Stimulated activated naive CD8-positive, alpha-beta T cell treated with anti-CD3 and anti-CD28 coated beads, Interleukin-15, Interleukin-2, amounts not matched to agents 100 U/mL and 50 U/mL, for 24 hours (primary cell): ENCODE measurements around the gene ANKRD2.

Experiments used
- ATAC-seq: fragments of 150-1000 bp; cut with Tn5 transposase; one replicate; pipeline ENCODE4 v1.10.0; 2021
- DNase-seq: peaks from one replicate; pipeline ENCODE4 v3.0.0; 2021

Gene ANKRD2

GRCh38 chr10:97596101-97597082 is 23.8 kb downstream of the ANKRD2 start:
- no peak for DNase-seq
- no peak for ATAC-seq

GRCh38 chr10:97597778-97598177 is 25.2 kb downstream of the ANKRD2 start:
- ATAC-seq (no peak), DNase-seq (no peak)

DNA sequence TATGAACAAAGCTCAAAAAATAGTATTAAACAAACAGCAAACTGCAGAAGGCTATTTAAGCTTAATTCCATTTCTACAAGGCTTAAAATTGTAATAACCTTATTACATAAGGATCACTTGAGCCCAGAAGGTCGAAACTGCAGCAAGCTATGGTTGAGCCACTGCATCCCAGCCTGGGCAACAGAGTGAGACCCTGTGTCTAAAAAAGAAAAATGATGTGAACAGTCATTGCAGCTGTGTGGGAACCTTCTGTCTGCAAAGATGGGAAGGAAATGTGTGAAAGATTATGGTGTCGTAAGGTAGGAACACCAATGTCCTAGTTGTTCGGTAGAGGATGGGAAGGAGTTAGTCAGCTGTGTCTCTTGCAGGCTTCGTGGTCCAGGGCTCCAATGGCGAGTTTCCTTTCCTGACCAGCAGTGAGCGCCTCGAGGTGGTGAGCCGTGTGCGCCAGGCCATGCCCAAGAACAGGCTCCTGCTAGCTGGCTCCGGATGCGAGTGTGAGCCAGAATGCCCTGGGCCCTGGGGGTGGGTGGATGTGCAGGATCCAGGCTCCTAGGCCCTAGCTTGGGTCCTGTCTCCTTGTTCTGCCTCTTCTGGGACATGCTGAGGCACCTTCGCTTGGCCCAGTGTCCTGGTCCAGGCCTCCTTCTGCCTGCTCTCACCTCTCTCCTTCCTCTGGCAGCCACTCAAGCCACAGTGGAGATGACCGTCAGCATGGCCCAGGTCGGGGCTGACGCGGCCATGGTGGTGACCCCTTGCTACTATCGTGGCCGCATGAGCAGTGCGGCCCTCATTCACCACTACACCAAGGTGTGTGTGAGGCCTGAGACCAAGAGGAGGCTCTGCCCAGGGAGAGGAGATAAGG is 26.1 kb downstream of the ANKRD2 start:
- ATAC-seq (no peak), DNase-seq (no peak)

GRCh38 chr10:97599272-97599619 is 26.7 kb downstream of the ANKRD2 start:
- ATAC-seq = no peak
- DNase-seq = no peak

DNA sequence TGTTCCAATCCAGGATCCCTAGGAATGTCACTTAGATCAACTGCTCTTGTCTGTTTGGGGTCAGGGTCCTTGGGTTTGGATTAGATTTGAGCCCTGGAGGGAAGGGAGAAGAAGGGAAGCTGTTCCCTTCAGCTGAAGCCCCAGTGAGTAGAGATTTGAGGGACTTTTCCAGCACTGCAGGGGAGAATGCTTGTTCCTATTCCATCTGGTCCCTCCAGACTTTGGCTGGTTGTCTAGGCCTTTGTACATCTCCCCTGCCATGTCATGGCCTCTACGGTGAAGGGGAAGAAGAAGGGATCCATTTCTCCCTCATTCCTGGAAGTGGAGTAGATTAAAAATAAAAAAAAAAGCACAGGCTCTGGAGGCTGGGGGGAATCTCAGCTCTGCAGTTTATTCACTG is 28.0 kb downstream of the ANKRD2 start:
- ATAC-seq (no peak), DNase-seq (no peak)

- no peak for ATAC-seq
These were observed 29.0 kb downstream of the ANKRD2 start for GRCh38 chr10:97601268-97602215.

GRCh38 chr10:97607095-97607636 is 34.6 kb downstream of the ANKRD2 start:
- ATAC-seq (no peak), DNase-seq (no peak)

More at GRCh38 chr10:97601268-97602215, 29.0 kb downstream of the ANKRD2 start:
- no peak for DNase-seq

DNA sequence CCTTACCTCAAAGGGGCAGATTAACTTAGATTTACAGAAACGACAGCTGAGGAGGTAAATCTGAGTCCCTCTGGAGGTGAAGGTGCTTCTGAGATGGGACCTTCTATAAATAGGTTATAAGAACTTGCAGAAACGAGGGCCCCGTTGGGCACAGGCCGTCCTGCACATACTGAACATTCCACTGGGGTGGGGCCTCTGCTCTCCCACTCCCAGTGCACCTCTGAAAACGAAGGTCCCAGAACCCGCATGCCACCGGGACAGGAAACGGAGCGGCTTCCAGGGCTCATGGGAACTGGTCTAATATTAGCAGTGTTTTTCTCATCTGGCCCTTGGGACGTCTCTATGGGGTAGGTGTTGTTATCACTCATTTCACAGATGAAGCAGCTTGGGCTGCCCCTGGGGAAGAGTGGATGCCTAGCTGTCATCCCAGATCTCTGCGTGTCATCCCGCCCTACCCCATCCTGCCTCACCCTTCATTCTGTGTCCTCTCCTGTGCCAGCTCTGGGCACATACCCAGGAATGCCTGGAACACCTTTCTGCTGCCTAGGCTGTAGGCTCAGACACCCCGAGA is 36.5 kb downstream of the ANKRD2 start:
- no peak for DNase-seq
- ATAC-seq = no peak

GRCh38 chr10:97611473-97611872 is 38.9 kb downstream of the ANKRD2 start:
- DNase-seq = no peak
- no peak for ATAC-seq

- ATAC-seq (no peak), DNase-seq (no peak)
These were observed 39.8 kb downstream of the ANKRD2 start for GRCh38 chr10:97612386-97612785.

DNA sequence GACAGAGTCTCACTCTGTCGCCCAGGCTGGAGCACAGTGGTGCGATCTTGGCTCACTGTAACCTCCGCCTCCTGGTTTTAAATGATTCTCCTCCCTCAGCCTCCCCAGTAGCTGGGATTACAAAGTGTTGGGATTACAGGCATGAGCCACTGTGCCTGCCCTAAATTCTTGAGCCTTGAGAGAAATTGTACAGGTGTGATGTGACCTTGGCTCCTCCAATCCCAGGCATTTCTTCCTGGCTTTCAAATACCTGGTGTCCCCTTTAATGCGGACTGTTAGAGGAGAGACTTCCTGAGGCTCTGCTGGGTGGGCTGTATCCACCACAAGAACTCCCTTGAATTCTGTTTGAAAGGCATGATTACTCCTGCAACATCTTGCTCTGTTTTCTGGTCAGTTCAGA is 45.7 kb downstream of the ANKRD2 start:
- DNase-seq (no peak), ATAC-seq (no peak)

- DNase-seq (no peak), ATAC-seq (no peak)
These were observed 46.2 kb downstream of the ANKRD2 start for GRCh38 chr10:97618733-97619132.

DNA sequence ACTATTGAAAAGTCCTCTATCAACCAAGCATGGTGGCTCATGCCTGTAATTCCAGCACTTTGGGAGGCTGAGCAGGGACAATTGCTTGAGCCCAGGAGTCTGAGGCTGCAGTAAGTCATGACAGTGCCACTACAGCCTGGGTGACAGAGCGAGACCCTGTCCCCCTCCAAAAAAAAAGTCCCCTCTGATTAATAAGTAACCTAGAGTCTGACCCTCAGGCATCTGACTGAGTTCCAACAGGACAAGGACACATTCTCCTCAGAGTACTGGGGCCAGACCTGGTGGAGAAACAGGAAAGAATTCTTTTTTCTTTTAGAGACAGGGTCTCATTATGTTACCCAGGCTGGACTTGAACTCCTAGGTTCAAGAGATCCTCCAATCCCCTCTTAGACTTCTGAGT is 50.7 kb downstream of the ANKRD2 start:
- ATAC-seq = no peak
- no peak for DNase-seq

DNA sequence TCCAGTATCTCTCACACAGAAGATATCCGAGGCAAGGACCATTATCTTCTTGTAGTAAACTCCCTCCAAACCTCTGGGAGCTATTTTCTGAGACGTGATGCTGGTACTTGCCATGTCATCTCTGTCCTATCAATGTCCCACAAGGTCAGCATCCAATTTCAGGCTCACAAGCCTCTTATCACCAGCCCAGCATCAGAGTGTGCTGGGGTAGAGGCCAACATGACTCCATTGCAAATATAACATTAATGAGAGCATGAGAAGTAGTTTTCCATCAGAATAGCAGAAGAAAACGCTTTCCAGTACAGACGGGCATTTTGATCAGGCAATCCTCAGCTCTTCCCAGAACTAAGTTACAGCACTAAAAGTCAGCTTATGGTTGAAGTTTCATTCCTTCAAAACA is 55.2 kb downstream of the ANKRD2 start:
- no peak for ATAC-seq
- no peak for DNase-seq

DNA sequence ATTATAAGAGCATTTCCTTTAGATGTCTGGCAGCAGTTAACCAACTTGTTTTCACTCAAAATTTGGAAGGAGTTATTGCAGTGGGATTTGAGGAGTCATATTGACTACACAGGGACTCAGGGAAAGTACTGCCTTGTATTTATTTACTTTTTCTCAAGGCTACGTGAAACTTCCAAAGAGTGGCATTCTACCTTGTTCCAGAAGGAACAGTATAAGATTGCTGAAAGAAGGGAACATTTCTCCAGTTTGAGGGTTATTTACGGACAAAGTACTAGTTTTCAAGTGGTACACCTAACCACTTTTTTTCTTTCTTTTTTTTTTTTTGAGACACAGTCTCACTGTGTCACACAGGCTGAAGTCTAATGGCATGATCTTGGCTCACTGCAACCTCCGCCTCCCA is 55.6 kb downstream of the ANKRD2 start:
- ATAC-seq (no peak), DNase-seq (no peak)

GRCh38 chr10:97629289-97629688 is 56.7 kb downstream of the ANKRD2 start:
- DNase-seq (no peak), ATAC-seq (no peak)

GRCh38 chr10:97631098-97631497 is 58.5 kb downstream of the ANKRD2 start:
- no peak for ATAC-seq
- no peak for DNase-seq

DNA sequence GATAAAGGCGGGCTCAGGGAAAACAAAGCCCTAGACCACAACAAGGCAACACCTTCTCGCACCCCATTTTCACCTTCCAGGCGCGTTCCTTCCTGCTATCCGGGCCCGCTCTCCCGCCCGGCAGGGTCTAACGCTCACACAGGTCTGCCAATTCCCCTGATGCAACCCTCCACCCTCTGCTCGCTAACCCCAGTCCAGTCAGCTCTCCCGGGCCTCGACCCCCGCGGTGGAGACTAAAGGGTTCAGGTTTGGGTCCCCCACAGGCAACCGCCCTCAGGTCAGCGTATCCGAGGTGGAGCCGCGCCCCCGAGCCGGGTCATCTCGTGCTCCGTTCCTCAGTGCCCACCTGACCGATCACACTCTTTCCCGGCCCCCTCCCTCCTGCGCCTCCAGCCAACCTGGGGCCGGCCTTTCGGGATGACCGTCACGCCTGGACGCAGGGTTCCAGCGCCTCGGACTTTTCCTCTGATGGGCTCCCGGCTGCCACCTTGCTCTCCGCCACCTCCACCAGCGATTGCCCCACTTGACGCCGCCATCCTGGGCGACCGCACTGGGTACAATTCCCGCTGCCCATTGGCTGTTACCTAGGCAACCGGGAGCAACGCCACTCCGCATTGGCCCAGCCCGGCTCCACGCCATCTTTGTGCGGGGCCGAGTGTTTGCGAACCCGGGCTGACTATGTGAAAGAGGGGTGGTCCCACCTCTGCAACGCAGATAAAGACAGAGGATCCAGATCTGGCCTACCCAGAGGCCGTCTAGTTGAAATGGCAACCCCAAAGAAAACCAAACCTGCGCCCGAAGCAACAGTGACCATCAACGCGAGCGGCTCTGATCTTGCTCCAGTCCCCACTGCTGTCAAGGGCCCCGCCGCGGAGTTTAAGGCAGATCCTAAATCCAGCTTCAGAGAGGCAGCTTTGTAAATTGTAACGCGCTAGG is 60.6 kb downstream of the ANKRD2 start, which contains the start of gene MORN4:
TSS of gene MORN4 (minus strand) at position 552 of the 936 bp plus-strand sequence. CDS start 13,847 bp downstream, outside the sequence.
- ATAC-seq (peak; percentile 98), DNase-seq (peak; percentile 92)
